Mucosa of descending colon (tissue), 3 donors: ENCODE data around the gene TEX29. TPM values are rescaled to one million over a fixed set of nuclear protein-coding genes. Genes with fewer than 3 reads are reported as not detected.

Experiments used
- ATAC-seq: fragments of 200-7000 bp; cut with Tn5 transposase; one replicate; pipeline ENCODE4 v1.9.1; 2020; ENCODE audit warnings: mild to moderate bottlenecking, moderate library complexity
- DNase-seq, 3 donors: peaks; one replicate each; pipeline ENCODE4 v3.0.0-alpha.2; 2020
- H3K36me3 ChIP-seq: fragments of 200-600 bp; one replicate; pipeline ENCODE4 v1.8.0; 2021; ENCODE audit warnings: low read depth, mild to moderate bottlenecking
- H3K4me1 ChIP-seq: fragments of 200-600 bp; one replicate; pipeline ENCODE4 v1.8.0; 2021; ENCODE audit warnings: low read depth, mild to moderate bottlenecking
- H3K4me3 ChIP-seq: fragments of 200-600 bp; one replicate; pipeline ENCODE4 v1.8.0; 2021; ENCODE audit warnings: mild to moderate bottlenecking
- H3K9me3 ChIP-seq: fragments of 200-600 bp; one replicate; pipeline ENCODE4 v1.8.0; 2021; ENCODE audit warnings: mild to moderate bottlenecking
- intact Hi-C, 2 donors: fragments of 100-400 bp; cut with DNase I in 1 of 2; cut with micrococcal nuclease in 1 of 2; formaldehyde crosslinking; loops; one replicate each; pipeline versions ENCODE4 v1.11.0 to v1.11.1; 2022; cut with DNase I, micrococcal nuclease
- total RNA-seq, 3 donors: library from RNA; stranded (reverse); fragmentation: NEBNext Ultra II Directional in 2 of 3; extraction: Animal tissue kit (Norgen Biotek cat#: 25700) in 2 of 3; gene quantifications; one replicate each; pipeline versions ENCODE4 v1.2.1 to v1.2.4, GENCODE V29; 2021 to 2023
- TF ChIP-seq, protein P1 (sequence below): fragments of 200-600 bp; IDR thresholded peaks from one replicate; pipeline ENCODE4 v1.8.0; 2022; ENCODE audit warnings: antibody characterized with exemption, mild to moderate bottlenecking
- donor health status: DM: no; HTN: no; CAD: no; lungs with moderate emphysema.
- donor health status: DM: no; HTN: no; CAD: no.
- donor health status: DM: no; HTN: yes; CAD: no.

Gene TEX29
- total RNA-seq, 3 donors from 2014 or later: 0.55 to 0.63 TPM; not detected in 1

DNA sequence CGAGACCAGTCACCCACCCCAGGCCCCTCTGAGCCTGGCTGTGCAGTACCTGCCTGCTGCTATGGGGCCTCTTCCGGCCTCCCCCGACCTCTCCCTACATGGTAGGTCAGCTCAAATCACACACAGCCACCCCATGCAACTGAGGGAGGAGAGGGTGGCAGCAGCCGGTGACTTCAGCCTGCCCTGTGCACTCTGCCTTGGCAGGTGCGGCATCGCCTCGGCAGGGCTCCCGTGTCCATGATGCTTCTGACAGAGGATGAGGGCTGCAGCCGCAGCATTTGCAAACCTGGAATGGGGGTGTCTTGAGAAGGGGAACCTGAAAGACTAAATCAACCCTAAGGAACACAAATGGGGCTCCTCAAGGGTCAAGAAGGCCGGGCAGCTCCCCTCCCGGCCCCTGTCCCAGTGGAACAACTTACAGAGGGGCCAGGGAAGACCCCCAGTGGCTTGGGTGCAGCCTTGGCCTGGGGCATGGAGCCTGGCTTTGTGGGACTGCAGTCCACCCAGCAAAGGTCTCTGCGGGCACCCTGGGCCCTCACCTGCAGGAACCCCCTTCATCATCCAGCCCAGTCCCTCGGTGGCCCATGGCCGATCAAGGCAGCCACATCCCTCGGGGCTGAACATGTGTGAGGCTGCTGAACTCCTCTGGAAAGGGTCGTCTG lies 6.7 kb downstream of the TEX29 start:
- TF ChIP-seq, protein P1, sequence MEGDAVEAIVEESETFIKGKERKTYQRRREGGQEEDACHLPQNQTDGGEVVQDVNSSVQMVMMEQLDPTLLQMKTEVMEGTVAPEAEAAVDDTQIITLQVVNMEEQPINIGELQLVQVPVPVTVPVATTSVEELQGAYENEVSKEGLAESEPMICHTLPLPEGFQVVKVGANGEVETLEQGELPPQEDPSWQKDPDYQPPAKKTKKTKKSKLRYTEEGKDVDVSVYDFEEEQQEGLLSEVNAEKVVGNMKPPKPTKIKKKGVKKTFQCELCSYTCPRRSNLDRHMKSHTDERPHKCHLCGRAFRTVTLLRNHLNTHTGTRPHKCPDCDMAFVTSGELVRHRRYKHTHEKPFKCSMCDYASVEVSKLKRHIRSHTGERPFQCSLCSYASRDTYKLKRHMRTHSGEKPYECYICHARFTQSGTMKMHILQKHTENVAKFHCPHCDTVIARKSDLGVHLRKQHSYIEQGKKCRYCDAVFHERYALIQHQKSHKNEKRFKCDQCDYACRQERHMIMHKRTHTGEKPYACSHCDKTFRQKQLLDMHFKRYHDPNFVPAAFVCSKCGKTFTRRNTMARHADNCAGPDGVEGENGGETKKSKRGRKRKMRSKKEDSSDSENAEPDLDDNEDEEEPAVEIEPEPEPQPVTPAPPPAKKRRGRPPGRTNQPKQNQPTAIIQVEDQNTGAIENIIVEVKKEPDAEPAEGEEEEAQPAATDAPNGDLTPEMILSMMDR: no peak
- Histone ChIP-seq H3K4me3 (no peak overlapping the region), H3K9me3 (no peaks in the 10 kb centered on the region), H3K4me1 (no peaks in the 10 kb centered on the region), H3K36me3 (no peaks in the 10 kb centered on the region)
- DNase-seq (no peak), ATAC-seq (no peak)
- intact Hi-C loops: no loop called here

DNA sequence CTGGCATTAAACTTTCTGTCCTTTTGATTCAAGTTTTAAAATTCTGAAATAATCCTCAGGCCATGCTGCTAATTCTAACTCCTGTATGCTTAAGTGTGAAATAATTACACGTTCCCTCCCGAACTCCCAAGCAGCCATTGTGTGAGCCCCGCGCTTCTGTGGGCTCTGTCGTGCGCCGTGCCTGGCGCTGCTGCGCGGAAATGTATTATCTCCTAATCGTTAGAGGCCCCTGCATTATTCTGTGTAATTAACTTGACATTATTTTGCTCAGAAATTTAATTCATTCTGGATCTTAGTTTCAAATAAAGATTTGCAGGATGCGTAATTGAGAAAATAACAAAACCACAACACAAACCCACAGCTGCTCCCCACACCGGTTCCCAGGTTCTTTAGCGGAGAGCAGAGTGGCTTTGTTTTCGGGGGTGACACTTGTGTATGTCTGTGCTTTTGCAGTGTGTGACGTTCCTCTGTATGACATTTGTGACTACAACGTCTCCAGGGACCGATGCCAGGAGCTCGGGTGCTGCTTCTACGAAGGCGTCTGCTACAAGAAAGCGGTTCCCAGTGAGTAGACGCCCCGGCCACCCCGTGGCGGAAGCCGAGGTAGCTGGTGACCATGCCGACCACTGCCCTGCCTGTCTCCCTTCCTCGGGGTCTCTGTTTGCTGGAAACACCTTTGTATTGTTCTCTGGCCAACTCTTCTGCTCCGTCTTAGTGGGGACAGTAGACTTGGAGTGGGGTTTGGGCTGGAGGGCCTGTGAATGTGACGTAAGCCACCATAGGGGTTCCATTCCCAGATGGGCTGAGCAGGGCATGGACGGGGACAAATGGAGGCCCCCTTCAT lies 7.5 kb downstream of the TEX29 start:
- Histone ChIP-seq H3K4me3 (no peak overlapping the region), H3K4me1 (no peaks in the 10 kb centered on the region), H3K36me3 (no peaks in the 10 kb centered on the region), H3K9me3 (no peaks in the 10 kb centered on the region)
- ATAC-seq (no peak), DNase-seq (no peak)
- intact Hi-C loops: no loop called here
- TF ChIP-seq, protein P1: no peak

DNA sequence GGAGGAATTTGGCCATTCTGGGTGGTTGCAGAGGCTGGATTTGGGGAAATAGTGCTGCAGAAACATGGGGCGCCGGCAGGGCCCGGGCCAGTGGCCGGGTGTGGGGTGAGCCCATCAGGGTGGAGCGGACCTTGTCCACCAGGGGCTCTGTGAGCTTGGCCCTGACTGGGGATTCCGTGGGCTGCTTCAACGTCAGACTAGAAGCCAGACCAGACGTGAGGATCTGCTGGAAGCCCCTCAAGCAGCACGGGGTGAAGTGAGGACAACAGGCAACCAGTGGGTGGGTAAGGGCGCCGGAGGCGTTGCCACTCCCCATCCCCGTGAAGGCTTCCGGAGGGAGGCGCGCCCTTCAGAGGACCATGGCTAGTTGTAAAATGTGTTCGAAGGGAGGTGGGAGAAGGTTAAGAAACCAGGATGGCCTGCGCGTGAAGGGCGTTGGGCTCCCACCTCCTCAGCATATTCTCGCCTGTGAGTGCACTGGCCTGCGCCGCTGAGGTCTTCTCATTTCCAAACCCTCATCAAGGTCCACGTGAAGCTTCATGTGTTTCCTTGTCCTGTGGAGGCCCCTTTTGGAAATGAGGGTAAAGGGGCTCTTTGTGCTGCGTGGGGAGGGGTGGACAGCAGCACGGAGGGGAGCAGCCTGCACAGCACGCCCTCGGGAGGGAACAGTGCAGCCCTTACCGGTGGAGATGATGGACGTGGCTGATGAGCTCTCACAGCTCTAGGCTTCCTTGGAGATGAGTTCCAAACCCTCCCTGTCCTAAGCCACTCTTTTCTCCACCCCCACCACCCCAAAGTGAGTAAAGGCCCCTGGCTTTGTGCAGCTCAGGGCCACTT lies 8.3 kb downstream of the TEX29 start:
- Histone ChIP-seq H3K4me1 (no peaks in the 10 kb centered on the region), H3K4me3 (no peak overlapping the region), H3K9me3 (no peaks in the 10 kb centered on the region), H3K36me3 (no peaks in the 10 kb centered on the region)
- TF ChIP-seq, protein P1: no peak
- intact Hi-C loops: no loop called here
- ATAC-seq (no peak), DNase-seq (no peak)

DNA sequence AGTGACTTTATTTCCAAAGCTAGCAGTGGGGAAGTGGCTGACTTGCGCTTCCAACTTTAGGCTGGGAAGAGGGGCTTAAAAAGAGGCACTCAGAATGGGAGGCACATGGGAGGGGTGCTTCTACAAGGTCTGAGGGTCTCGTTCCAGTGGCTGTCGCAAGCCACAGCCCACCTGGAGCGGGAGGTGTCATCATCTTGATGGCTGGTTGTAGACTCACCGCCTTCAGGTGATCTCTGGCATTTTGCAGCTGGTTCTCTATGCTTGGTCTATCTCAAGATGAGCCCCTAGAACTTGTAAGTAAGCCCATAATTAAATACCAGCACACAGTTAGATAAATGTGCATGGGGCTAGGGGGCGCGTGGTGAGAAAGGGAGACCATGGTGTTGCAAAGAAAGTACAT lies 9.2 kb downstream of the TEX29 start:
- DNase-seq: no peak
- H3K36me3 ChIP-seq: no peaks in the 10 kb centered on the region
- no peaks in the 10 kb centered on the region for H3K9me3 ChIP-seq
- no peaks in the 10 kb centered on the region for H3K4me1 ChIP-seq
- ATAC-seq: no peak
- intact Hi-C loops: no loop called here
- TF ChIP-seq, protein P1: no peak
- H3K4me3 ChIP-seq: no peak overlapping the region

DNA sequence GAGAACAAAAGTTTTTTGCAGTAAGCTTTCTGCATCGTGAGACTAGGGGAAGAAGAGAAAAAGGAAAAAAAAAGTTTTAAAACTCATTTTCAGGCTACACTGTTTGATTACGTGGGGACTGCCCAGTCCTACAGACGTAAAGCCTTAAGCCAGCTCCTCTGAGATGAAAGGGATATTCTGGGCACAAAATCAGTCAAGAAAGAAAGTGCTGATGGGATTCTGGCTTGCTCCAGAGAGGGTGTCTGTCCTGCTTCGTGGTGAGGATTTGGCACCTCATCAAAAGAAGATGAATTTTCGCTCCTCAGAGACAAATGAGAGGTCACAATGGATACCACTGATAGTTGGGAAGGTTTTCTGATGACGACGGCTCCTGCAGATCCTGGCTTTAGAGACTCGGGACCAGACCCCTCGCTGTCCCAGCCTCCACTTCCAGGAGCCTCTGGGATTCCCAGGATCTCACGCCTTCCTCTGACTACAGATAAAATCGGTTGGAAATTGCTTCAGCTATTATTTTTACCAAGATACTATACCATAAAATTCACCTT lies 9.7 kb downstream of the TEX29 start:
- no peaks in the 10 kb centered on the region for H3K4me1 ChIP-seq
- no peak for ATAC-seq
- H3K9me3 ChIP-seq: no peaks in the 10 kb centered on the region
- intact Hi-C loops: no loop called here
- H3K4me3 ChIP-seq: no peak overlapping the region
- no peak for DNase-seq
- TF ChIP-seq, protein P1: no peak
- H3K36me3 ChIP-seq: no peaks in the 10 kb centered on the region
